Nephron (organoid): ENCODE results near the gene IQCN.

Experiments
- H3K27ac Mint-ChIP-seq, 3 experiments: 2 replicates each; pipeline ENCODE4 v1.8.0; 2020; ENCODE audit warnings: mixed read lengths in 3 of 3, mild to moderate bottlenecking in 2 of 3, moderate library complexity in 1 of 3
- H3K27me3 Mint-ChIP-seq: 2 replicates; pipeline ENCODE4 v1.8.0; 2021; ENCODE audit warnings: low read depth, mild to moderate bottlenecking, moderate library complexity, mixed read lengths
- H3K36me3 Mint-ChIP-seq: 2 replicates; pipeline ENCODE4 v1.8.0; 2020; ENCODE audit warnings: low read depth, mixed read lengths
- H3K4me1 Mint-ChIP-seq: 2 replicates; pipeline ENCODE4 v1.8.0; 2020; ENCODE audit warnings: mixed read lengths
- H3K4me3 Mint-ChIP-seq, 3 experiments: 2 replicates each; pipeline ENCODE4 v1.8.0; 2020; ENCODE audit warnings: mild to moderate bottlenecking in 3 of 3, mixed read lengths in 3 of 3, moderate library complexity in 2 of 3
- H3K9me3 Mint-ChIP-seq: 2 replicates; pipeline ENCODE4 v1.8.0; 2020; ENCODE audit warnings: mixed read lengths
- CTCF ChIP-seq, 3 experiments: fragments of 200-600 bp; sonication (generic); IDR thresholded peaks; one replicate each; pipeline ENCODE4 v1.5.0; 2021; ENCODE audit warnings: antibody characterized with exemption in 3 of 3; ENCODE audit not compliant: unreplicated experiment in 3 of 3

IQCN gene

DNA sequence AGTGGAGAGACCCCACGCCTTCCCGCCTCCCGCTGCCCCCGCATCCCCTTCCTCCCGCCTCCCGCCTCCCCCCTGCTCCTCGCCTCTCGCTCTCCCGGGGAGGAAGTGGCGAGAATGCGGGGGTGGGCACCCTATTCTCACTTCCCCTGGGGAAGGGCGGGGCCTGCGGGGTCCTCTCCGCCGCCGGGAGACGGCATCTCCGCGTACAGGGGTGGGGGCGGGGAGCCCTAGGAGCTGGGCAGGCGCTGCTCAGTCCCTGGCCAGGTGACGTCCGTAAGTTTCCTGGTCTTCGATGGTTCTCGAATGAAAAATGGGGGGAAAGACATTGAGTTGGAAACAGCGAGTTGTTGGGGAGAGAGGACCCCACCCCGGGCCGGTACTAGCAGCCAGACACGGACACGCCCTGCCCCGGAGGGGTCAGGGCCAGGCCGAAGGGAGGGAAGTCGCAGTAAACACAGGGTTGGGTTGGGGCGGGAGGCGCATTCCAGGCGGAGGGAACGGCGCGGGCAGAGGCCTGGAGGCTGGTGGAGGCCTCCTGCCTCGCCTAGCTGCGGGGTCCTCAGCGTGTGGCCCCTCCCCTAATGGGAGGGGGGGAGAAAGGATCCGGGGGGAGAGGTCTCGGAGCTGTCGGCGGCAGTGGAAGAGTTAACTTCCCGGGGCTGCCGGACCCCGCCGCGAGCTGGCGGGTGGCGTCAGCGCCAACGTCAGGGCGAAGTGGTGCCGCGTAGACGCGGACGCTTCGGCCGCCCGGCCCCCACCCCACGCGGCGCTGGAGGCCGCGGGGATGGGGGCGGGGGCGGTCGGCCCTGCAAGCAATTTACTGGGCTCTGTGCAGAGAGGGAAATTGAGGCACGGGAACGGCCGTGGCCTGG lies 17.6 kb upstream of the IQCN start:
- peaks cover 39% of the 10 kb centered on the region for H3K4me1 Mint-ChIP-seq
- peak overlapping the region; percentile 94 to 99 (median 95) for H3K27ac Mint-ChIP-seq
- H3K27me3 Mint-ChIP-seq = no peaks in the 10 kb centered on the region
- no peak for TF ChIP-seq CTCF (IDR thresholded peaks at IDR 0.05; ENCODE audit: unreplicated experiment in 3 of 3)
- no peaks in the 10 kb centered on the region for H3K9me3 Mint-ChIP-seq
- H3K4me3 Mint-ChIP-seq = peak overlapping the region; percentile 84 to 94 (median 92)
- H3K36me3 Mint-ChIP-seq = no peaks in the 10 kb centered on the region

DNA sequence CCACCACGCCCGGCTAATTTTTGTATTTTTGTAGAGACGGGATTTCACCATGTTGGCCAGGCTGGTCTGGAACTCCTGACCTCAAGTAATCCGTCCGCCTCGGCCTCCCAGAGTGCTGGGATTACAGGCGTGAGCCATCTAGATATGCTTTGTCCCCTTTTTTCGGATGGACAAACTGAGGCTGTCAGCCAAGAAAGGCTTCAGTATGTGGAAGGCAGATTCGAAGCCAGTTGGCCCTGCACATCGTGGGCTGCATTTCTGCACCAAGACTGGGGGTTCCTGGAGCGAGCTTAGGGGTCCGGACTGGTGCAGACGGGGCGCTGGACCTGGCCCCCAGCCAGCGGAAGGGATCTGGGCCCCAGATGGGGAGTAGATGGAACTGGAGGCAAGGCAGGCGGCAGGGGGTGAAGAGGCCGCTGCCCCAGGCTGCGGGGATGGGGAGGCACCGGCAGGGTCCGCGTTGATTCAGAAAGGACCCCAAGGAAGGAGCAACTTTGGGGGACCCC lies 16.8 kb upstream of the IQCN start:
- Mint-ChIP-seq H3K27me3 (no peaks in the 10 kb centered on the region), H3K27ac (peak overlapping the region; percentile 94 to 99 (median 95)), H3K4me1 (peaks cover 46% of the 10 kb centered on the region), H3K9me3 (no peaks in the 10 kb centered on the region), H3K4me3 (peak overlapping the region; percentile 84 to 94 (median 92)), H3K36me3 (no peaks in the 10 kb centered on the region)
- no peak for TF ChIP-seq CTCF (IDR thresholded peaks at IDR 0.05; ENCODE audit: unreplicated experiment in 3 of 3)

DNA sequence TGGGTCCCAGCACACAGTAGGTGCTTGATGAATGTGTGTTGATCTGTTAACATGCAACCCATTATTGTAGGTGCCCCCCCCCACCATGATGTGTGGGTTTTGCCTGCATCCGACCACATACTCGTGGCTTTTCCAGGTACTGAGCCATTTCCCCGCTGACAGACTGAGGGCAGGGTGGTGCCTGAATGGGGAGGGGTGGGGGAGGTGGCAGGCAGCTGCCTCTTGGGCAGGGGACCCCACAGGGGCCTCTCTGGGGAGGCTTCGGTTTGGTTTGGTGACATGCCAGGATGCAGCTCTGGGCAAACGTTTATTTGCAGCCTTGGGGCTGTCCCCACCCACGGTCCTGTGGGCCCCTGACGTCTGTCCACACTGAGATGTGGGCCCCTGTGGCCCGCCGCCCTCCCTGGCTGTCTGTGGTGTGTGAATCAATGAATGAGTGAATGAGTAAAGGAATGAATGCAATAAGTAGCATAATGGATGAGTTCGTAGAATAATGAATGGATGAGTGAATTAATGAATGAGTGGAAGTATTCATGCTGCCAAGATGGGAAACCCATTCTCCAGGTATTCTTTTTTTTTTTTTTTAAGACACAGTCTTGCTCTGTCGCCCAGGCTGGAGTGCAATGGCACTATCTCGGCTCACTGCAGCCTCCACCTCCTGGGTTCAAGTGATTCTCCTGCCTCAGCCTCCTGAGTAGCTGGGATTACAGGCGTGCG lies 16.2 kb upstream of the IQCN start:
- Mint-ChIP-seq H3K9me3 (no peaks in the 10 kb centered on the region), H3K27ac (peak overlapping the region; percentile 94 to 99 (median 97)), H3K36me3 (no peaks in the 10 kb centered on the region), H3K4me1 (peaks cover 51% of the 10 kb centered on the region), H3K4me3 (peak overlapping the region; percentile 66 to 94 (median 72)), H3K27me3 (no peaks in the 10 kb centered on the region)
- TF ChIP-seq CTCF (IDR thresholded peaks at IDR 0.05; ENCODE audit: unreplicated experiment in 3 of 3) = no peak

GRCh38 chr19:18289471-18290301 lies 15.4 kb upstream of the IQCN start:
- Mint-ChIP-seq H3K36me3 (no peaks in the 10 kb centered on the region), H3K4me3 (peak overlapping the region; percentile 69 to 86 (median 79)), H3K4me1 (peaks cover 59% of the 10 kb centered on the region), H3K27ac (peak overlapping the region; percentile 94 to 99 (median 97)), H3K27me3 (no peaks in the 10 kb centered on the region), H3K9me3 (no peaks in the 10 kb centered on the region)
- no peak for TF ChIP-seq CTCF (IDR thresholded peaks at IDR 0.05; ENCODE audit: unreplicated experiment in 3 of 3)

DNA sequence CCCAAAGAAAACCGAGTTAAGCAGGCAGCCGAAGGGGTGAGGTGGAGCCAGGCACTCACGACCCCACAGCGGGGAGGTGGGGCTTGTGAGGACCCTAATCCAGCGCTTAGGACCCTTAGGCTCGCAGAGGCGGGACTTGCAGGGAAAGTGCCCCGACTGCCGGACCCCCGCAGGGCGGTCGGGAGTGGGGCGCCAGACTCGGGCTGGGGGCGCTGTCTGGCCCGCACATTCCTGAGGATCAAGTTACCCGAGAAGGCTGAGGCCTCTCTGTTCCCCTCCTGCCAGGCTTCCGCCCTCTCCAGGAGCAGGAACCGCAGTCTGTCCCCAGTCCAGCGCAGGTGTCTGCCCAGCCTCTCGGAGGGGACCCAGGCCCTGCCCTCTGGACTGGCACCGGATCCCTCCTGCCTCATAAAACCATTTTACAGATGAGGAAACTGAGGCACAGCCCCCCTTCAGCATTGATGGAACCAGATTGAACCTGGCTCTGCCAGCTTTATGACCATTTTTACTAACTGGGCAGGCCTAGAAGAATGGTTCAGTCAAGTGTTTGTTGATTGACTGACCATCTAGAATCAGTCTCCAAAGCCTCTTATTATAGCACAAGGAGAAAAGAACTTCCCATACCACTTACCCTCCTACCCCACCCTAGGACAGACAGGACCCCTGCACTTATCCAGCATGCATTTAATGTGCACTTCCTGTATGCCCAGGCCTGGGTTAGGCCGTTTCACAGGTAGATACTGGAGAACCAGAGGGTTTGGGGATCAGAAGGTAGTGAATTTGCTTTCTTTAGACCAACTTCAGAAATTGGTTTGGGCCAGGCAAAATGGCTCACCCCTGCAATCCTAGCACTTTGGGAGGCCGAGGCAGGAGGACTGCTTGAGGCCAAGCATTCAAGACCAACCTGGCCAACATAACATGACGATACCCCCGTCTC lies 13.9 kb upstream of the IQCN start:
- Mint-ChIP-seq H3K36me3 (no peaks in the 10 kb centered on the region), H3K4me3 (peak overlapping the region in 2 of 3 experiments; percentile 11 to 30), H3K27ac (peak overlapping the region; percentile 88 to 91 (median 89)), H3K4me1 (peaks cover 54% of the 10 kb centered on the region), H3K27me3 (no peaks in the 10 kb centered on the region), H3K9me3 (no peaks in the 10 kb centered on the region)
- TF ChIP-seq CTCF (IDR thresholded peaks at IDR 0.05; ENCODE audit: unreplicated experiment in 3 of 3) = no peak
